ENCODE results near the gene ABHD5.

ABHD5 gene

DNA sequence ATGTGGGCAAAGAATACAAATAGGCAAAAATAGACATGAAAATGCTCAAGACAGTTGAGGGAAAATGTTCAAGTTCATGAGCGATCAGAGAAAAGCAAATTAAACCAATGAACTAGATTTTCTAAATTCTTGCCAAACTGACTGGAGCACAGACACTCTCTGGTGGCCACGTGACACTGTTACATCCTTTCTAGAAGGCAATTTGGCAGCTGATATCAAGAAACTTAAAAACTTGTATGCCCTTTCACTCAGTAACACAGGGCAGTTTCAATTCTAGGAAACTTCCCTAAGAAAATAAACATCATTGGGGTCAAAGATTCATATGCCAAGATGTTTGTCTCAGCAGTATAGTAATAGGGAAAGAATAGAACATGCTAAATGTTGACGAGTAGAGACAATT is 52.2 kb downstream of the ABHD5 start:
- H3K4me3 ChIP-seq (replicated peaks in 1 of 2; ENCODE audit: low read depth in 2 of 2, low read length in 2 of 2) = no peak overlapping the region
- DNase-seq (ENCODE audit: low read depth in 2 of 2) = peak; percentile 53 to 70
- TF ChIP-seq, protein P1, sequence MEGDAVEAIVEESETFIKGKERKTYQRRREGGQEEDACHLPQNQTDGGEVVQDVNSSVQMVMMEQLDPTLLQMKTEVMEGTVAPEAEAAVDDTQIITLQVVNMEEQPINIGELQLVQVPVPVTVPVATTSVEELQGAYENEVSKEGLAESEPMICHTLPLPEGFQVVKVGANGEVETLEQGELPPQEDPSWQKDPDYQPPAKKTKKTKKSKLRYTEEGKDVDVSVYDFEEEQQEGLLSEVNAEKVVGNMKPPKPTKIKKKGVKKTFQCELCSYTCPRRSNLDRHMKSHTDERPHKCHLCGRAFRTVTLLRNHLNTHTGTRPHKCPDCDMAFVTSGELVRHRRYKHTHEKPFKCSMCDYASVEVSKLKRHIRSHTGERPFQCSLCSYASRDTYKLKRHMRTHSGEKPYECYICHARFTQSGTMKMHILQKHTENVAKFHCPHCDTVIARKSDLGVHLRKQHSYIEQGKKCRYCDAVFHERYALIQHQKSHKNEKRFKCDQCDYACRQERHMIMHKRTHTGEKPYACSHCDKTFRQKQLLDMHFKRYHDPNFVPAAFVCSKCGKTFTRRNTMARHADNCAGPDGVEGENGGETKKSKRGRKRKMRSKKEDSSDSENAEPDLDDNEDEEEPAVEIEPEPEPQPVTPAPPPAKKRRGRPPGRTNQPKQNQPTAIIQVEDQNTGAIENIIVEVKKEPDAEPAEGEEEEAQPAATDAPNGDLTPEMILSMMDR (IDR thresholded peaks at IDR 0.05; ENCODE audit: low read depth, low read length) = no peak

- DNase-seq (ENCODE audit: low read depth in 2 of 2) = peak; percentile 24 to 53
- TF ChIP-seq, protein P1 (IDR thresholded peaks at IDR 0.05; ENCODE audit: low read depth, low read length) = no peak
- no peak overlapping the region for H3K4me3 ChIP-seq (replicated peaks in 1 of 2; ENCODE audit: low read depth in 2 of 2, low read length in 2 of 2)
Measured at GRCh38 chr3:43747641-43748040, 56.9 kb downstream of the ABHD5 start.

DNA sequence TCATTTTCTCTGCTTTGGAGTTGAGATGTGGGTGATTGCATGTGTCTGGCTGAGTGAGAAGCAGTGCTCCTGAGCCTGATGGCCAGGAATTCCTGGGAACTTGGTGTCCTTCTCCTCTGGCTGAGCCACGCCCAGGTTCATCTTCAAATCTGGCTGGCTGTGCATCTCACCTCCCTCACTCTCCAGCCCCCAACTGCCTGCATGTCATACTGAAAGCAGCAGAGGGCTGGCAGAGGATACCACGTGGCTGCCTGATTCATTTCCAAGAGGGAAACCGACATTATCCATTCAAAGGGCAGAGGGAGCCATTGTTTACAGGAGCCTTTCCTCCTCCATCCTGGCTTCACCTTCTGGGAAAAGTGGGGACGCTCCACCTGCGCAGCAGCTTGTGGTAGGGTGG is 57.4 kb downstream of the ABHD5 start:
- TF ChIP-seq, protein P1 (IDR thresholded peaks at IDR 0.05; ENCODE audit: low read depth, low read length) = no peak
- H3K4me3 ChIP-seq (replicated peaks in 1 of 2; ENCODE audit: low read depth in 2 of 2, low read length in 2 of 2) = no peak overlapping the region
- peak; percentile 40 to 63 for DNase-seq (ENCODE audit: low read depth in 2 of 2)

- TF ChIP-seq, protein P1 (IDR thresholded peaks at IDR 0.05; ENCODE audit: low read depth, low read length) = no peak
- no peak for DNase-seq (ENCODE audit: low read depth in 2 of 2)
- H3K4me3 ChIP-seq (replicated peaks in 1 of 2; ENCODE audit: low read depth in 2 of 2, low read length in 2 of 2) = no peak overlapping the region
Measured at GRCh38 chr3:43748645-43749044, 57.9 kb downstream of the ABHD5 start.

DNA sequence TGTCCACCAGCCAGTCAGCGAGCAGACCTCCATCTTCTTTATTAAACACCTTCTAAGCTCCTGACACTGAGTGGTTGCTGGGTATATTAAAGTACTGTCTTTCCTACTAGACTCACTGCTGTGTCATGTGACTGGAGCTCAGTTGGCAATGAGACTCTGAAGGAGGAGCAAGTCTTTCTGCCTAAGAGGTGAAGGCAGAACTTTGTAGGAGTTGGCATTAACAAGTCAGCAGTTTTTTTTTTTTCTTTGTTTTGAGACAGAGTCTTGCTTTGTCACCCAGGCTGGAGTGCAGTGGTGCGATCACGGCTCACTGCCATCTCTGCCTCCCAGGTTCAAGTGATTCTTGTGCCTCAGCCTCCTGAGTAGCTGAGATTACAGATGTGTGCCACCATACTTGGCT is 62.2 kb downstream of the ABHD5 start:
- no peak overlapping the region for H3K4me3 ChIP-seq (replicated peaks in 1 of 2; ENCODE audit: low read depth in 2 of 2, low read length in 2 of 2)
- TF ChIP-seq, protein P1 (IDR thresholded peaks at IDR 0.05; ENCODE audit: low read depth, low read length) = no peak
- no peak for DNase-seq (ENCODE audit: low read depth in 2 of 2)

DNA sequence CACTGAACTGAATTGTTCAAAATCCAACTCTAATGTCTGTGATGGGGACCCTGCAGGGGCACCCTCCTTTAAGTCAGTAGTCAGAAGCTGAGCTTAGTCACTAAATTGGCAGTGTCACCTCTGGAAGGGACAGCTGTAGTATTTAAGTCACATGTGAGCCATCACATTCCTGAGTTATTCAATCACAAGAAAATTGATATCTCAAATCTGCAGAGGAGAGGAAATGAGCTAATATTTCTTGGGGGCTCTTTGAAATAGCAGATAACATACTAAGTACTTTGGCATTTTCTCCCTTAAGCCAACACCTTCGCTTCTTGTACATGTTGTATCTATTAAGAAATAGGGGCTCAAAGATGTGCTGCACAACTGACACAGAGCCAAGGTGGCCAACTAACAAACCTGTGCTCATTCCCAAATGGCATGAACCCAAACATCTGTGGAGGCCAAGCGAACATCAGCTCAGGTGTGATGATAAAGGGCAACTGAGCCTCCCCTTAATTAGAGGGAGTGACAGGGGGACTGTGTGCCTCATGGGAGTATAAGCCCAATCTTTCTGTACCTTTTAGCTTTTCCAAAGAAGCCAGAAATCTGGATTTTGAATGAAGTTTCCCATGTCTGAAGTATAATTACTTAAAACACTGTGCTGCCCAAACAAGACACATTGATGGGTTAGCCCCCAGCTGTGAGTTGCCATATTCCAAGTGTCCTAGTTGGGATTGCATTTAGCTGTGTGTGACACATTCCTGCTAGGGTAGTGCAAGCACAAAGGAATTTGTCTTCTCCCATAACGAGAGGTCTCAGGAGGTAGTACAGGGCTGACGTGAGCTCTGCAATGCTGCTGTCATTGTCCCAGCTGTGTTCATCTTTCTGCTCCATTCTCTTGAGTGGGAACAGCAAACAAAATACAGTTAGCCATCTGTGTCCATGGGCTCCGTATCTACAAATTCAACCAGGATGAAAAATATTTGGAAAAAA is 63.3 kb downstream of the ABHD5 start:
- TF ChIP-seq, protein P1 (IDR thresholded peaks at IDR 0.05; ENCODE audit: low read depth, low read length) = no peak
- peak; percentile 37 to 77 for DNase-seq (ENCODE audit: low read depth in 2 of 2)
- H3K4me3 ChIP-seq (replicated peaks in 1 of 2; ENCODE audit: low read depth in 2 of 2, low read length in 2 of 2) = no peak overlapping the region
